ENCODE data around the gene PRDX3. TPM values are rescaled to one million over a fixed set of nuclear protein-coding genes. Genes with fewer than 3 reads are reported as not detected.

Gene PRDX3
- total RNA-seq, 6 experiments from 2014 or later = 171 to 235 (median 194) TPM

GRCh38 chr10:119162452-119163092, 16.0 kb downstream of the PRDX3 start:
- no peak for DNase-seq
- no peak overlapping the region for H3K27ac ChIP-seq
- WGBS (ENCODE audit: insufficient coverage, low coverage, low lambda C conversion rate, missing lambda C conversion rate) = 94% methylated on average over 4 of the region's 5 CpGs

GRCh38 chr10:119161680-119162451, 16.7 kb downstream of the PRDX3 start:
- DNase-seq = no peak

More at GRCh38 chr10:119162452-119163092, 16.0 kb downstream of the PRDX3 start:
- TF ChIP-seq POLR2A (IDR thresholded peaks at IDR 0.05) (no peak), CTCF (IDR thresholded peaks at IDR 0.05) (no peak)
- H3K4me1 ChIP-seq = peaks cover 0 to 26% (median 3%) of the 10 kb centered on the region in 4 donors
- intact Hi-C loops (cut with DNase I) = no loop called here
- no peaks in the 10 kb centered on the region for H3K9me3 ChIP-seq
- no peak for ATAC-seq
- no peaks in the 10 kb centered on the region for H3K27me3 ChIP-seq
- H3K4me3 ChIP-seq = no peak overlapping the region
- peaks cover 0 to 23% (median 8%) of the 10 kb centered on the region in 4 donors for H3K36me3 ChIP-seq

GRCh38 chr10:119159332-119159731, 19.3 kb downstream of the PRDX3 start:
- H3K36me3 ChIP-seq = peaks cover 0 to 45% (median 15%) of the 10 kb centered on the region in 4 donors
- no peaks in the 10 kb centered on the region for H3K27me3 ChIP-seq
- peaks cover 0 to 14% (median 0%) of the 10 kb centered on the region in 4 donors for H3K4me1 ChIP-seq
- no peak overlapping the region for H3K4me3 ChIP-seq
- no peaks in the 10 kb centered on the region for H3K9me3 ChIP-seq
- intact Hi-C loops (cut with DNase I) = no loop called here
- TF ChIP-seq POLR2A (IDR thresholded peaks at IDR 0.05) = no peak
- no peak for TF ChIP-seq CTCF (IDR thresholded peaks at IDR 0.05)
- no peak for DNase-seq
- no peak for ATAC-seq
- 63% methylated on average over 2 of the region's 8 CpGs for WGBS (ENCODE audit: insufficient coverage, low coverage, low lambda C conversion rate, missing lambda C conversion rate)
- H3K27ac ChIP-seq = no peak overlapping the region

More at GRCh38 chr10:119161680-119162451, 16.7 kb downstream of the PRDX3 start:
- 45% methylated on average over 4 of the region's 11 CpGs for WGBS (ENCODE audit: insufficient coverage, low coverage, low lambda C conversion rate, missing lambda C conversion rate)
- no peak for ATAC-seq
- no peak overlapping the region for H3K4me3 ChIP-seq
- no peak overlapping the region for H3K27ac ChIP-seq
- peaks cover 0 to 26% (median 3%) of the 10 kb centered on the region in 4 donors for H3K4me1 ChIP-seq
- TF ChIP-seq CTCF (IDR thresholded peaks at IDR 0.05) = no peak
- TF ChIP-seq POLR2A (IDR thresholded peaks at IDR 0.05) = no peak
- no peaks in the 10 kb centered on the region for H3K9me3 ChIP-seq
- peaks cover 0 to 22% (median 8%) of the 10 kb centered on the region in 4 donors for H3K36me3 ChIP-seq
- intact Hi-C loops (cut with DNase I) = no loop called here
- H3K27me3 ChIP-seq = no peaks in the 10 kb centered on the region

GRCh38 chr10:119153661-119154060, 25.0 kb downstream of the PRDX3 start:
- Histone ChIP-seq H3K27ac (no peak overlapping the region), H3K4me1 (no peaks in the 10 kb centered on the region), H3K4me3 (no peak overlapping the region), H3K9me3 (no peaks in the 10 kb centered on the region), H3K36me3 (peaks cover 0 to 56% (median 18%) of the 10 kb centered on the region in 4 donors), H3K27me3 (no peaks in the 10 kb centered on the region)
- TF ChIP-seq POLR2A (IDR thresholded peaks at IDR 0.05) (no peak), CTCF (IDR thresholded peaks at IDR 0.05) (no peak)
- no peak for DNase-seq
- WGBS (ENCODE audit: insufficient coverage, low coverage, low lambda C conversion rate, missing lambda C conversion rate) = no CpG with 5 or more reads among the region's 12 CpGs
- ATAC-seq = no peak
- intact Hi-C loops (cut with DNase I) = no loop called here

Measured in right lobe of liver (tissue), 6 donors.